A549 (cell line): ENCODE results near the gene MAML2. TPM values are rescaled to one million over a fixed set of nuclear protein-coding genes. Genes with fewer than 3 reads are reported as not detected.

Experiments
- ATAC-seq, 2 experiments: fragments of 200-7000 bp in 1 of 2; fragments of >200 bp in 1 of 2; cut with Nextera tagmentation in 1 of 2; cut with Tn5 transposase in 1 of 2; 3 replicates each; pipeline versions ENCODE4 v1.8.0 to v1.9.1; 2018 to 2020; ENCODE audit warnings: mild to moderate bottlenecking in 1 of 2, moderate library complexity in 1 of 2
- CTCF ChIA-PET: fragments of 300-600 bp; sonication (Branson Sonifier 250); formaldehyde crosslinking; extraction: SDS; loops from one replicate; lab custom pipeline; 2021; ENCODE audit warnings: antibody characterized with exemption, inconsistent platforms; lab: Yijun Ruan, JAX
- POLR2A ChIA-PET: fragments of 350-600 bp; formaldehyde crosslinking; extraction: SDS; loops from one replicate; lab custom pipeline; 2021; ENCODE audit warnings: antibody characterized with exemption, inconsistent platforms; lab: Yijun Ruan, JAX
- DNase-seq, 2 experiments: peaks; one replicate each; pipeline versions ENCODE4 v3.0.0 to v3.0.0-alpha.2; 2011 to 2016; ENCODE audit warnings: low read depth in 1 of 2, low spot score in 1 of 2
- FAIRE-seq: peaks from 2 replicates; lab custom pipeline; 2011; peaks lifted over from hg19 to GRCh38; lab: Jason Lieb, UNC
- H3K27ac ChIP-seq, 2 experiments: fragments of >200 bp; sonication (Bioruptor Twin); formaldehyde crosslinking; 3 replicates each; pipeline ENCODE4 v1.5.1; 2016 to 2017
- H3K4me1 ChIP-seq: fragments of >200 bp; sonication (Bioruptor Twin); formaldehyde crosslinking; 3 replicates; pipeline ENCODE4 v1.6.1; 2016
- H3K4me2 ChIP-seq: fragments of >200 bp; sonication (Bioruptor Twin); formaldehyde crosslinking; 3 replicates; pipeline ENCODE4 v1.6.1; 2016
- H3K4me3 ChIP-seq: fragments of >200 bp; sonication (Bioruptor Twin); formaldehyde crosslinking; 3 replicates; pipeline ENCODE4 v1.5.1; 2016
- H3K9me3 ChIP-seq: fragments of >200 bp; sonication (Bioruptor Twin); formaldehyde crosslinking; 3 replicates; pipeline ENCODE4 v1.6.1; 2016
- CBX2 ChIP-seq: fragments of 200-600 bp; sonication (generic); IDR thresholded peaks from 2 replicates; pipeline ENCODE4 v1.6.1; 2016; ENCODE audit warnings: low read depth, mild to moderate bottlenecking, borderline replicate concordance
- CBX8 ChIP-seq: fragments of 200-600 bp; sonication (generic); IDR thresholded peaks from 2 replicates; pipeline ENCODE4 v1.6.1; 2016
- CHD2 ChIP-seq: fragments of 150-350 bp; IDR thresholded peaks from 2 replicates; pipeline ENCODE4 v1.6.1; 2014; ENCODE audit warnings: low read length; ENCODE audit not compliant: partially characterized antibody
- CHD4 ChIP-seq: fragments of 200-600 bp; sonication (generic); IDR thresholded peaks from 2 replicates; pipeline ENCODE4 v1.6.1; 2016; ENCODE audit warnings: antibody characterized with exemption, mild to moderate bottlenecking, borderline replicate concordance
- EHF ChIP-seq: fragments of 250-450 bp; sonication (Bioruptor Pico); IDR thresholded peaks from 2 replicates; pipeline ENCODE4 v1.5.0; 2020; ENCODE audit warnings: mild to moderate bottlenecking
- FOXS1 ChIP-seq: fragments of 250-450 bp; sonication (Bioruptor Pico); IDR thresholded peaks from 2 replicates; pipeline ENCODE4 v1.5.0; 2020; ENCODE audit warnings: mild to moderate bottlenecking, moderate library complexity
- HEYL ChIP-seq: fragments of 250-450 bp; sonication (Bioruptor Pico); IDR thresholded peaks from 2 replicates; pipeline ENCODE4 v1.8.0; 2021; ENCODE audit warnings: mild to moderate bottlenecking, moderate library complexity
- HOXA7 ChIP-seq: fragments of 250-450 bp; sonication (Bioruptor Pico); IDR thresholded peaks from 2 replicates; pipeline ENCODE4 v1.5.0; 2020; ENCODE audit warnings: mild to moderate bottlenecking, moderate library complexity
- HOXB13 ChIP-seq: fragments of 250-450 bp; sonication (Bioruptor Pico); IDR thresholded peaks from 2 replicates; pipeline ENCODE4 v1.5.0; 2020; ENCODE audit warnings: low read depth, mild to moderate bottlenecking, moderate library complexity
- HOXB5 ChIP-seq: fragments of 250-450 bp; sonication (Bioruptor Pico); IDR thresholded peaks from 2 replicates; pipeline ENCODE4 v1.5.0; 2020; ENCODE audit warnings: mild to moderate bottlenecking, moderate library complexity
- JUN ChIP-seq, 2 experiments: fragments of >200 bp; sonication (Bioruptor Twin); formaldehyde crosslinking; IDR thresholded peaks; 2 replicates in 1 of 2; 3 replicates in 1 of 2; pipeline ENCODE4 v1.6.1; 2016 to 2017
- JUNB ChIP-seq: fragments of >200 bp; sonication (Bioruptor Twin); formaldehyde crosslinking; IDR thresholded peaks from 2 replicates; pipeline ENCODE4 v1.6.1; 2016
- MAFK ChIP-seq: fragments of 450-650 bp; IDR thresholded peaks from 2 replicates; pipeline ENCODE4 v1.6.1; 2014; ENCODE audit not compliant: partially characterized antibody
- NFE2L2 ChIP-seq: fragments of 150-350 bp; conservative IDR thresholded peaks from 2 replicates; pipeline ENCODE4 v1.6.1; 2014; ENCODE audit warnings: low read length
- NPAS2 ChIP-seq: fragments of 250-450 bp; sonication (Bioruptor Pico); IDR thresholded peaks from 2 replicates; pipeline ENCODE4 v1.8.0; 2022; ENCODE audit warnings: mild to moderate bottlenecking, moderate library complexity, borderline replicate concordance
- NR3C1 ChIP-seq: fragments of >200 bp; sonication (Bioruptor Twin); formaldehyde crosslinking; IDR thresholded peaks from 3 replicates; pipeline ENCODE4 v1.6.1; 2017
- PHF8 ChIP-seq: fragments of 200-600 bp; sonication (generic); IDR thresholded peaks from 2 replicates; pipeline ENCODE4 v1.6.1; 2016; ENCODE audit warnings: low read depth, mild to moderate bottlenecking, antibody characterized with exemption, moderate library complexity, borderline replicate concordance
- POLR2A ChIP-seq: IDR thresholded peaks from 2 replicates; pipeline ENCODE4 v1.6.1; 2012; ENCODE audit warnings: mild to moderate bottlenecking, low read length
- RARB ChIP-seq: fragments of 250-450 bp; sonication (Bioruptor Pico); IDR thresholded peaks from 2 replicates; pipeline ENCODE4 v1.8.0; 2021; ENCODE audit warnings: mild to moderate bottlenecking, moderate library complexity
- RCOR1 ChIP-seq: fragments of 150-350 bp; IDR thresholded peaks from 2 replicates; pipeline ENCODE4 v1.6.1; 2014; ENCODE audit warnings: antibody characterized with exemption, low read length, low read depth
- RFX5 ChIP-seq: fragments of 450-650 bp; IDR thresholded peaks from 2 replicates; pipeline ENCODE4 v1.7.1; 2014; ENCODE audit warnings: antibody characterized with exemption, mild to moderate bottlenecking, moderate library complexity
- SMC3 ChIP-seq: fragments of >200 bp; sonication (Bioruptor Twin); formaldehyde crosslinking; IDR thresholded peaks from 3 replicates; pipeline ENCODE4 v1.6.1; 2018; ENCODE audit warnings: inconsistent platforms
- TFCP2L1 ChIP-seq: fragments of 250-450 bp; sonication (Bioruptor Pico); IDR thresholded peaks from 2 replicates; pipeline ENCODE4 v1.5.0; 2021; ENCODE audit warnings: mild to moderate bottlenecking
- ZC3H11A ChIP-seq: fragments of 450-650 bp; IDR thresholded peaks from 2 replicates; pipeline ENCODE4 v1.6.1; 2014; ENCODE audit warnings: antibody characterized with exemption, mild to moderate bottlenecking
- ZFP36 ChIP-seq: fragments of 450-650 bp; IDR thresholded peaks from 2 replicates; pipeline ENCODE4 v1.6.1; 2014; ENCODE audit warnings: borderline replicate concordance; ENCODE audit not compliant: partially characterized antibody
- ZSCAN20 ChIP-seq: fragments of 250-450 bp; sonication (Bioruptor Pico); IDR thresholded peaks from 2 replicates; pipeline ENCODE4 v1.8.0; 2022; ENCODE audit warnings: mild to moderate bottlenecking, moderate library complexity
- WGBS: methylation state at CpG from one replicate; pipeline ENCODE4 v1.1.6; 2017; ENCODE audit errors: missing lambda C conversion rate; 5-methylcytosine and 5-hydroxymethylcytosine counted together
- polyA plus RNA-seq, 4 experiments: library from polyadenylated mRNA; depleted of rRNA in 3 of 4; stranded (reverse); fragments of >200 nt; fragmentation: RNase III in 1 of 4; extraction: RNeasy Plus Mini Kit Qiagen cat#74134 plus additional on column Dnase treatment in 1 of 4; gene quantifications; 2 replicates in 3 of 4; 3 replicates in 1 of 4; pipeline ENCODE4 v1.2.3, GENCODE V29; 2011 to 2017
- TF ChIP-seq, protein P1 (sequence below): fragments of 250-450 bp; sonication (Bioruptor Pico); IDR thresholded peaks from 2 replicates; pipeline ENCODE4 v1.5.0; 2021; ENCODE audit warnings: mild to moderate bottlenecking, moderate library complexity, borderline replicate concordance
- TF ChIP-seq, protein P2 (sequence below): IDR thresholded peaks from 2 replicates; pipeline ENCODE4 v1.6.1; 2012
- TF ChIP-seq, protein P3 (sequence below): fragments of 150-350 bp; IDR thresholded peaks from 2 replicates; pipeline ENCODE4 v1.6.1; 2014; ENCODE audit warnings: low read depth, mild to moderate bottlenecking, low read length
- TF ChIP-seq, protein P4 (sequence below): fragments of >200 bp; sonication (Bioruptor Twin); formaldehyde crosslinking; IDR thresholded peaks from 2 replicates; pipeline ENCODE4 v1.6.1; 2016

MAML2 gene
- polyA plus RNA-seq, 2 of the 4 experiments (the other 2 are of a cell fraction) = 1.5 to 2.5 TPM

DNA sequence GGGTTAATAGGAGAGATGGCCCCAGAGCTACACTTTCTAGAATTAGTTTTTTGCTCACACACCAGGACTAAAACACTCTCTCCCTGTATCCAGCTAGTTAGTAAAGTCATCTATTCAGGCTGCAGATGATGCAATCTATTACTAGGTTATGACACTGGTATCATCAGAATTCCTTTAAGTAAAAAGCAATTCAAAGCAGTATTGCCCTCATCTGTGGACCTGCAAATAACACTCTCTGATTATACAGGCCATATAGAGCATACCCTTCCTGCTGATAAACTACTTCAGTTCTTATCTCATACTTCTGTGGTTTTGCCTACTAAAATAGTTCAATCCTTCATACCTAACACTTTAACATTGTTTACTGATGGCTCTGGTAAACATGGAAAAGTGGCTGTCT, 405.6 kb downstream of the MAML2 start (continued):
- TF ChIP-seq, protein P1, sequence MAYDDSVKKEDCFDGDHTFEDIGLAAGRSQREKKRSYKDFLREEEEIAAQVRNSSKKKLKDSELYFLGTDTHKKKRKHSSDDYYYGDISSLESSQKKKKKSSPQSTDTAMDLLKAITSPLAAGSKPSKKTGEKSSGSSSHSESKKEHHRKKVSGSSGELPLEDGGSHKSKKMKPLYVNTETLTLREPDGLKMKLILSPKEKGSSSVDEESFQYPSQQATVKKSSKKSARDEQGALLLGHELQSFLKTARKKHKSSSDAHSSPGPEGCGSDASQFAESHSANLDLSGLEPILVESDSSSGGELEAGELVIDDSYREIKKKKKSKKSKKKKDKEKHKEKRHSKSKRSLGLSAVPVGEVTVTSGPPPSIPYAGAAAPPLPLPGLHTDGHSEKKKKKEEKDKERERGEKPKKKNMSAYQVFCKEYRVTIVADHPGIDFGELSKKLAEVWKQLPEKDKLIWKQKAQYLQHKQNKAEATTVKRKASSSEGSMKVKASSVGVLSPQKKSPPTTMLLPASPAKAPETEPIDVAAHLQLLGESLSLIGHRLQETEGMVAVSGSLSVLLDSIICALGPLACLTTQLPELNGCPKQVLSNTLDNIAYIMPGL = no peak
- TF ChIP-seq, protein P2, sequence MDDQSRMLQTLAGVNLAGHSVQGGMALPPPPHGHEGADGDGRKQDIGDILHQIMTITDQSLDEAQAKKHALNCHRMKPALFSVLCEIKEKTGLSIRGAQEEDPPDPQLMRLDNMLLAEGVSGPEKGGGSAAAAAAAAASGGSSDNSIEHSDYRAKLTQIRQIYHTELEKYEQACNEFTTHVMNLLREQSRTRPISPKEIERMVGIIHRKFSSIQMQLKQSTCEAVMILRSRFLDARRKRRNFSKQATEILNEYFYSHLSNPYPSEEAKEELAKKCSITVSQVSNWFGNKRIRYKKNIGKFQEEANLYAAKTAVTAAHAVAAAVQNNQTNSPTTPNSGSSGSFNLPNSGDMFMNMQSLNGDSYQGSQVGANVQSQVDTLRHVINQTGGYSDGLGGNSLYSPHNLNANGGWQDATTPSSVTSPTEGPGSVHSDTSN = no peak

DNA sequence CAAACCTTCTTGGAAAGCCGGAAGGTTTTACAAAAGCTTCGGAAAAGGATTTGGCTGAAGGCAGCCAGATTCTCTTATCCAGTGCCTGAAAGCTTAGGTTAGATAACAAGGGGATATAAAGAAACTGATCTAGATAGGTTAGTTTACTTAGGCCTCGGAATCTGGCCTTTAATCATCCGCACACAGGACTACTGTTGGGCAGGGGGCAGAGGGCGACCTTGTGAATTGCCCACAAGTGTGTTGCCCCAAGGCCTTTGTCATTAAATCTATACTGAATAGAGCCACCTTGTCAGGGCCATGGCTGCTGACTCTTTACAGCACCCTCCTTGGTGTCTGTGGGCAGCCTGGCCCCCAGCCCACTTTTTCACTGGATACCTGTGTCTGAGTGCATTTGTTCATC, 409.4 kb downstream of the MAML2 start:
- 88% methylated on average over 5 of the region's 5 CpGs for WGBS
- no peak overlapping the region for H3K4me3 ChIP-seq
- H3K27ac ChIP-seq = no peak overlapping the region
- ChIA-PET POLR2A (no interaction called here), CTCF (no interaction called here)
- peaks cover 6% of the 10 kb centered on the region; the same call in 2 of the 3 replicates for H3K9me3 ChIP-seq
- TF ChIP-seq JUNB (no peak), SMC3 (no peak), CHD2 (no peak), ZFP36 (no peak), NFE2L2 (no peak), HOXB5 (CRISPR knock-in tag) (no peak), ZC3H11A (no peak), NR3C1 (no peak), RCOR1 (no peak), CBX8 (no peak), NPAS2 (no peak), ZSCAN20 (CRISPR knock-in tag) (no peak), POLR2A (no peak), PHF8 (no peak), EHF (CRISPR knock-in tag) (no peak), HOXB13 (no peak), HEYL (CRISPR knock-in tag) (no peak)
- H3K4me2 ChIP-seq = no peak overlapping the region
- ATAC-seq = no peak
- FAIRE-seq = no peak
- H3K4me1 ChIP-seq = no peaks in the 10 kb centered on the region
- no peak for DNase-seq

DNA sequence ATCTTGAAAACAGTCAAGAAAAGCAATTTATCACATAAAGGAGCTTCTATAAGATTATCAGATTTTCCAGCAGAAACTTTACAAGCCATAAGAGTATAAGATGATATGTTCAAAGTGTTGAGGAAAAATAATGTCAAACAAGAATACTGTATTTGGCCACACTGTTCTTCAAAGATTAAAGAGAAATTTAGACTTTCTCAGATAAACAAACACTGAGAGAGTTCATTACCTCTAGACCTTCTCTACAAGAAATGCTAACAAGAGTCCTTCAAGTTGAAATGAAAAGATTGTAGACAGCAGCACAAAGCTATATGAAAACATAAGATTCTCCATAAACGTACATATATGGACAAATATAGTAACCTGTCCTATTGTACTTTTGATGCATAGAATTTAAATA, 411.1 kb downstream of the MAML2 start:
- Histone ChIP-seq H3K9me3 (peaks cover 6% of the 10 kb centered on the region; the same call in 2 of the 3 replicates), H3K4me2 (no peak overlapping the region), H3K4me3 (no peak overlapping the region), H3K4me1 (no peaks in the 10 kb centered on the region), H3K27ac (no peak overlapping the region)
- TF ChIP-seq HOXA7 (CRISPR knock-in tag) = no peak
- TF ChIP-seq, protein P3, sequence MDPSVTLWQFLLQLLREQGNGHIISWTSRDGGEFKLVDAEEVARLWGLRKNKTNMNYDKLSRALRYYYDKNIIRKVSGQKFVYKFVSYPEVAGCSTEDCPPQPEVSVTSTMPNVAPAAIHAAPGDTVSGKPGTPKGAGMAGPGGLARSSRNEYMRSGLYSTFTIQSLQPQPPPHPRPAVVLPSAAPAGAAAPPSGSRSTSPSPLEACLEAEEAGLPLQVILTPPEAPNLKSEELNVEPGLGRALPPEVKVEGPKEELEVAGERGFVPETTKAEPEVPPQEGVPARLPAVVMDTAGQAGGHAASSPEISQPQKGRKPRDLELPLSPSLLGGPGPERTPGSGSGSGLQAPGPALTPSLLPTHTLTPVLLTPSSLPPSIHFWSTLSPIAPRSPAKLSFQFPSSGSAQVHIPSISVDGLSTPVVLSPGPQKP = no peak
- ChIA-PET POLR2A (no interaction called here), CTCF (no interaction called here)
- no peak for DNase-seq
- 35% methylated on average over 1 of the region's 1 CpG for WGBS
- no peak for FAIRE-seq
- ATAC-seq = no peak

DNA sequence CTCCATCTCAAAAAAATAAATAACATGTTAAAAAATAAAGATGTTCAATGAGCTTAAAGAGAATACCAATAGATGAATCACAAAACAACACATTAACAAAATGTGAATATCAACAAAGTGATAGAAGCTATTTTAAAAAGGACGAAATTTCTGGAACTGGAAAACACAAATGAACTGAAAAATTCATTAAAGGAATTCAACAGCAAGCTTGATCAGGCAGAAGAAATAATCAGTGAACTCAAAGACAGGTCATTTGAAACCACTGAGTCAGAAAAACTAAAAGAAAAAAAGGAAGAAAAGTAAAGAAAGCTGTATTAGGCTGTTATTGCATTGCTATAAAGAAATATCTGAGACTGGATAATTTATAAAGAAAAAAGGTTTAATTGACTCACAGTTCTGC, 412.0 kb downstream of the MAML2 start:
- ATAC-seq = no peak
- ChIA-PET CTCF (no interaction called here), POLR2A (no interaction called here)
- Histone ChIP-seq H3K4me3 (no peak overlapping the region), H3K4me1 (peaks cover 3% of the 10 kb centered on the region; the same call in 2 of the 3 replicates), H3K9me3 (peaks cover 6% of the 10 kb centered on the region; the same call in 2 of the 3 replicates), H3K27ac (no peak overlapping the region), H3K4me2 (no peak overlapping the region)
- no peak for FAIRE-seq
- no peak for TF ChIP-seq CBX2
- no peak for TF ChIP-seq RARB (CRISPR knock-in tag)
- TF ChIP-seq, protein P4, sequence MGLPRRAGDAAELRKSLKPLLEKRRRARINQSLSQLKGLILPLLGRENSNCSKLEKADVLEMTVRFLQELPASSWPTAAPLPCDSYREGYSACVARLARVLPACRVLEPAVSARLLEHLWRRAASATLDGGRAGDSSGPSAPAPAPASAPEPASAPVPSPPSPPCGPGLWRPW = no peak
- TF ChIP-seq PHF8 = no peak
- no peak for TF ChIP-seq TFCP2L1
- TF ChIP-seq NFE2L2 = no peak
- no peak for TF ChIP-seq ZSCAN20 (CRISPR knock-in tag)
- TF ChIP-seq CHD4 = no peak
- TF ChIP-seq JUN (IDR thresholded peaks at IDR 0.05) = no peak
- TF ChIP-seq ZC3H11A = no peak
- no peak for TF ChIP-seq FOXS1 (CRISPR knock-in tag)
- TF ChIP-seq RFX5 = no peak
- TF ChIP-seq HOXB5 (CRISPR knock-in tag) = no peak
- no peak for TF ChIP-seq HOXB13
- no peak for TF ChIP-seq MAFK
- DNase-seq = no peak
- 23% methylated on average over 1 of the region's 1 CpG for WGBS
